Activated CD8-positive, alpha-beta memory T cell treated with anti-CD3 and anti-CD28 coated beads, Interleukin-2, amount 50 U/mL, for 48 hours (primary cell): ENCODE data around the gene MRPL37.

ENCODE experiments used
- DNase-seq: peaks from one replicate; pipeline ENCODE4 v3.0.0-alpha.2; 2020

Gene MRPL37

GRCh38 chr1:54266195-54266594 lies 66.2 kb downstream of the MRPL37 start:
- DNase-seq, result no peak

GRCh38 chr1:54266908-54267307 lies 66.9 kb downstream of the MRPL37 start:
- DNase-seq, result no peak
